ENCODE results near the gene CCNQ.

- TF ChIP-seq CTCF (IDR thresholded peaks at IDR 0.05), result no peak
- TF ChIP-seq POLR2AphosphoS5 (IDR thresholded peaks at IDR 0.05), result no peak
- no peak for TF ChIP-seq POLR2A (IDR thresholded peaks at IDR 0.05)
Observed at GRCh38 chrX:153602601-153603000, 3.7 kb upstream of the CCNQ start.
